ENCODE results near the gene SPIRE2. TPM values are rescaled to one million over a fixed set of nuclear protein-coding genes. Genes with fewer than 3 reads are reported as not detected.
A peak's percentile ranks its signal among the peaks of the same experiment; 100 is the strongest.
"Not testable (repeated sequence)": the region's sequence is repeated elsewhere in the genome, so short reads cannot be mapped to it uniquely, and the experiment has no call there.

Gene SPIRE2
- total and polyA plus RNA-seq, 2 of the 13 experiments (the other 11 are each of a cell fraction or from before 2014, with no cell fraction given): 13.3 to 37.5 TPM

DNA sequence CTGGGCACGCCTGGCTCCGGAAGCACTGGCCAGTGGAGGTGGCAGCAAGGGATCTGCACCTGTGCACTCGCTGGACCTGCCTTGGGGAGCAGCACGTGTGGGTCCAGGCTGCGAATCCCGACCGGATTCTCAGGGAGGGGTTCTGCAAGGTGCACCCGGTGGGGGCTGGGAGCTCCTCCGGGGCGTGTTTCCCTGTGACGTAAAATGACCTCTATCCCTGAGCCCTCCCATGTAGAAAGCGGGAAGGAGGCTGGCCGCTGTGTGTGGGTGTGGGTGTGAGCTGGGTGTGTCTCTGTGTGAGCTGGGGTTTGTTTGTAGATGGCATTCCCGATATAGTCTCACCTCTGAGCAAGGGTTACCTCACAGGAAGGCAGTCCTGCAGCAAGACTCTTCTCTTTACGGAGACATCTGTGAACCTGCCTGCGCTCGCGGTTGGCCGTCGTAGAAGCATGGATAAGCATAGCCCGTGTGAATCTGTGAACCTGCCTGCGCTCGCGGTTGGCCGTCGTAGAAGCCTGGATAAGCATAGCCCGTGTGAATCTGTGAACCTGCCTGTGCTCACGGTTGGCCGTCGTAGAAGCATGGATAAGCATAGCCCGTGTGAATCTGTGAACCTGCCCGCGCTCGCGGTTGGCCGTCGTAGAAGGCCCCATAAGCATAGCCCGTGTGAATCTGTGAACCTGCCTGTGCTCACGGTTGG lies 5.5 kb downstream of the SPIRE2 start:
- FAIRE-seq; H3K27ac ChIP-seq (ENCODE audit: extremely low read length, insufficient read depth, low read length); H3K4me2 ChIP-seq (ENCODE audit: low read depth, low read length); ATAC-seq; BruUV-seq (replicated peaks); H3K27me3 ChIP-seq (ENCODE audit: control insufficient read depth in 1 of 2, insufficient read depth in 2 of 2, low read length in 2 of 2); H3K4me3 ChIP-seq (replicated peaks in 1 of 3; ENCODE audit: insufficient read depth in 1 of 3, low read depth in 2 of 3, low read length in 3 of 3); H3K36me3 ChIP-seq (replicated peaks in 1 of 2; ENCODE audit: control insufficient read depth in 1 of 2, insufficient read depth in 2 of 2, low read length in 2 of 2); intact Hi-C loops (cut with micrococcal nuclease; ENCODE audit: unreplicated experiment); H3K9me3 ChIP-seq (ENCODE audit: low read length); H3K9ac ChIP-seq (ENCODE audit: insufficient read depth, low read depth, low read length); DNase-seq (ENCODE audit: low spot score); H2AFZ ChIP-seq (ENCODE audit: low read length); in situ Hi-C loops (cut with HindIII; ENCODE audit: extremely low pct_ligation_motif_present, low pct_unique_long_range_greater_than_20kb); CTCF ChIA-PET (ENCODE audit: low intra/inter-chr PET ratio, low total read pairs); TF ChIP-seq CREB1 (IDR thresholded peaks at IDR 0.05): not testable (repeated sequence)
- H3K4me1 ChIP-seq (ENCODE audit: insufficient read depth, low read length): peaks cover 69% of the 10 kb centered on the region
- peaks cover 10% of the 10 kb centered on the region; the same call in 1 of the 2 replicates for H4K20me1 ChIP-seq (ENCODE audit: insufficient read depth, low read length)
- H3K79me2 ChIP-seq (ENCODE audit: insufficient read depth, low read length): peaks cover 24% of the 10 kb centered on the region
- POLR2A ChIA-PET: interaction anchor here (1.1 to 2.3 kb wide), 3 partner anchors 10 to 18 kb away, joined by 6 to 11 read pairs (median 9); partner anchors contain the start of gene FANCA
- WGBS (ENCODE audit: low lambda C conversion rate): 89% methylated on average over 31 of the region's 39 CpGs
- peak; percentile 98 for TF ChIP-seq ZBTB38 (CRISPR knock-in tag; IDR thresholded peaks at IDR 0.05)
- TF ChIP-seq, protein P1, sequence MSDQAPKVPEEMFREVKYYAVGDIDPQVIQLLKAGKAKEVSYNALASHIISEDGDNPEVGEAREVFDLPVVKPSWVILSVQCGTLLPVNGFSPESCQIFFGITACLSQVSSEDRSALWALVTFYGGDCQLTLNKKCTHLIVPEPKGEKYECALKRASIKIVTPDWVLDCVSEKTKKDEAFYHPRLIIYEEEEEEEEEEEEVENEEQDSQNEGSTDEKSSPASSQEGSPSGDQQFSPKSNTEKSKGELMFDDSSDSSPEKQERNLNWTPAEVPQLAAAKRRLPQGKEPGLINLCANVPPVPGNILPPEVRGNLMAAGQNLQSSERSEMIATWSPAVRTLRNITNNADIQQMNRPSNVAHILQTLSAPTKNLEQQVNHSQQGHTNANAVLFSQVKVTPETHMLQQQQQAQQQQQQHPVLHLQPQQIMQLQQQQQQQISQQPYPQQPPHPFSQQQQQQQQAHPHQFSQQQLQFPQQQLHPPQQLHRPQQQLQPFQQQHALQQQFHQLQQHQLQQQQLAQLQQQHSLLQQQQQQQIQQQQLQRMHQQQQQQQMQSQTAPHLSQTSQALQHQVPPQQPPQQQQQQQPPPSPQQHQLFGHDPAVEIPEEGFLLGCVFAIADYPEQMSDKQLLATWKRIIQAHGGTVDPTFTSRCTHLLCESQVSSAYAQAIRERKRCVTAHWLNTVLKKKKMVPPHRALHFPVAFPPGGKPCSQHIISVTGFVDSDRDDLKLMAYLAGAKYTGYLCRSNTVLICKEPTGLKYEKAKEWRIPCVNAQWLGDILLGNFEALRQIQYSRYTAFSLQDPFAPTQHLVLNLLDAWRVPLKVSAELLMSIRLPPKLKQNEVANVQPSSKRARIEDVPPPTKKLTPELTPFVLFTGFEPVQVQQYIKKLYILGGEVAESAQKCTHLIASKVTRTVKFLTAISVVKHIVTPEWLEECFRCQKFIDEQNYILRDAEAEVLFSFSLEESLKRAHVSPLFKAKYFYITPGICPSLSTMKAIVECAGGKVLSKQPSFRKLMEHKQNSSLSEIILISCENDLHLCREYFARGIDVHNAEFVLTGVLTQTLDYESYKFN (CRISPR knock-in tag; conservative IDR thresholded peaks at IDR 0.05): 0 out of 2 replicates have a peak, but pooled peaks have one; percentile 26
- TF ChIP-seq FOXA3 (CRISPR knock-in tag; IDR thresholded peaks at IDR 0.05): peak; percentile 25; the same call in 1 of the 2 replicates
- peak; percentile 53; the same call in 1 of the 2 replicates for TF ChIP-seq DNMT1 (CRISPR knock-in tag; IDR thresholded peaks at IDR 0.05)
- peak; percentile 37 for TF ChIP-seq ZNF768 (CRISPR knock-in tag; IDR thresholded peaks at IDR 0.05)
- 0 out of 2 replicates have a peak, but pooled peaks have one; percentile 20 for TF ChIP-seq SAP130 (CRISPR knock-in tag; IDR thresholded peaks at IDR 0.05; ENCODE audit: low read depth)
- peak; percentile 35 for TF ChIP-seq PRPF4 (IDR thresholded peaks at IDR 0.05; ENCODE audit: low read depth, low read length, poor library complexity, severe bottlenecking)
- 0 out of 2 replicates have a peak, but pooled peaks have one; percentile 7 for TF ChIP-seq POLR2AphosphoS5 (IDR thresholded peaks at IDR 0.05; ENCODE audit: low read depth, low read length)
- 0 out of 2 replicates have a peak, but pooled peaks have one; percentile 33 for TF ChIP-seq ZNF556 (CRISPR knock-in tag; IDR thresholded peaks at IDR 0.05; ENCODE audit: borderline replicate concordance)
- TF ChIP-seq ZNF563 (CRISPR knock-in tag; IDR thresholded peaks at IDR 0.05): peak; percentile 5; the same call in 1 of the 2 replicates
- TF ChIP-seq GATAD2A (CRISPR knock-in tag; IDR thresholded peaks at IDR 0.05): peak; percentile 28; the same call in 1 of the 2 replicates
- TF ChIP-seq, protein P2, sequence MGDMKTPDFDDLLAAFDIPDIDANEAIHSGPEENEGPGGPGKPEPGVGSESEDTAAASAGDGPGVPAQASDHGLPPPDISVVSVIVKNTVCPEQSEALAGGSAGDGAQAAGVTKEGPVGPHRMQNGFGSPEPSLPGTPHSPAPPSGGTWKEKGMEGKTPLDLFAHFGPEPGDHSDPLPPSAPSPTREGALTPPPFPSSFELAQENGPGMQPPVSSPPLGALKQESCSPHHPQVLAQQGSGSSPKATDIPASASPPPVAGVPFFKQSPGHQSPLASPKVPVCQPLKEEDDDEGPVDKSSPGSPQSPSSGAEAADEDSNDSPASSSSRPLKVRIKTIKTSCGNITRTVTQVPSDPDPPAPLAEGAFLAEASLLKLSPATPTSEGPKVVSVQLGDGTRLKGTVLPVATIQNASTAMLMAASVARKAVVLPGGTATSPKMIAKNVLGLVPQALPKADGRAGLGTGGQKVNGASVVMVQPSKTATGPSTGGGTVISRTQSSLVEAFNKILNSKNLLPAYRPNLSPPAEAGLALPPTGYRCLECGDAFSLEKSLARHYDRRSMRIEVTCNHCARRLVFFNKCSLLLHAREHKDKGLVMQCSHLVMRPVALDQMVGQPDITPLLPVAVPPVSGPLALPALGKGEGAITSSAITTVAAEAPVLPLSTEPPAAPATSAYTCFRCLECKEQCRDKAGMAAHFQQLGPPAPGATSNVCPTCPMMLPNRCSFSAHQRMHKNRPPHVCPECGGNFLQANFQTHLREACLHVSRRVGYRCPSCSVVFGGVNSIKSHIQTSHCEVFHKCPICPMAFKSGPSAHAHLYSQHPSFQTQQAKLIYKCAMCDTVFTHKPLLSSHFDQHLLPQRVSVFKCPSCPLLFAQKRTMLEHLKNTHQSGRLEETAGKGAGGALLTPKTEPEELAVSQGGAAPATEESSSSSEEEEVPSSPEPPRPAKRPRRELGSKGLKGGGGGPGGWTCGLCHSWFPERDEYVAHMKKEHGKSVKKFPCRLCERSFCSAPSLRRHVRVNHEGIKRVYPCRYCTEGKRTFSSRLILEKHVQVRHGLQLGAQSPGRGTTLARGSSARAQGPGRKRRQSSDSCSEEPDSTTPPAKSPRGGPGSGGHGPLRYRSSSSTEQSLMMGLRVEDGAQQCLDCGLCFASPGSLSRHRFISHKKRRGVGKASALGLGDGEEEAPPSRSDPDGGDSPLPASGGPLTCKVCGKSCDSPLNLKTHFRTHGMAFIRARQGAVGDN (CRISPR knock-in tag; IDR thresholded peaks at IDR 0.05): peak; percentile 50
- TF ChIP-seq, protein P3, sequence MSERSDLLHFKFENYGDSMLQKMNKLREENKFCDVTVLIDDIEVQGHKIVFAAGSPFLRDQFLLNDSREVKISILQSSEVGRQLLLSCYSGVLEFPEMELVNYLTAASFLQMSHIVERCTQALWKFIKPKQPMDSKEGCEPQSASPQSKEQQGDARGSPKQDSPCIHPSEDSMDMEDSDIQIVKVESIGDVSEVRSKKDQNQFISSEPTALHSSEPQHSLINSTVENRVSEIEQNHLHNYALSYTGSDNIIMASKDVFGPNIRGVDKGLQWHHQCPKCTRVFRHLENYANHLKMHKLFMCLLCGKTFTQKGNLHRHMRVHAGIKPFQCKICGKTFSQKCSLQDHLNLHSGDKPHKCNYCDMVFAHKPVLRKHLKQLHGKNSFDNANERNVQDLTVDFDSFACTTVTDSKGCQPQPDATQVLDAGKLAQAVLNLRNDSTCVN (CRISPR knock-in tag; IDR thresholded peaks at IDR 0.05; ENCODE audit: borderline replicate concordance): peak; percentile 56; the same call in 1 of the 2 replicates
- peak; percentile 19; the same call in 1 of the 2 replicates for TF ChIP-seq HDAC1 (CRISPR knock-in tag; IDR thresholded peaks at IDR 0.05)
- peak; percentile 57 for TF ChIP-seq CREB1 (CRISPR knock-in tag; IDR thresholded peaks at IDR 0.05)

All from HepG2 (cell line).